PFSK-1 (cell line): ENCODE results near the gene MAN2B1.

Experiments used
- POLR2AphosphoS5 ChIP-seq: IDR thresholded peaks from 2 replicates; pipeline ENCODE4 v1.6.1; 2012; ENCODE audit warnings: low read depth, mild to moderate bottlenecking, control low read depth, low read length, moderate library complexity
- SIN3A ChIP-seq: IDR thresholded peaks from 2 replicates; pipeline ENCODE4 v1.6.1; 2012; ENCODE audit warnings: mild to moderate bottlenecking, low read length, moderate library complexity, borderline replicate concordance; ENCODE audit not compliant: insufficient read depth
- TAF1 ChIP-seq: IDR thresholded peaks from 2 replicates; pipeline ENCODE4 v1.6.1; 2012; ENCODE audit warnings: low read length, control low read depth, borderline replicate concordance; ENCODE audit not compliant: insufficient read depth
- TF ChIP-seq, protein P1 (sequence below), 2 experiments: IDR thresholded peaks; 2 replicates each; pipeline versions ENCODE4 v1.6.1 to v1.8.0; 2011 to 2012; ENCODE audit warnings: low read depth in 2 of 2, low read length in 2 of 2, control low read depth in 1 of 2, inconsistent platforms in 1 of 2, mild to moderate bottlenecking in 1 of 2, moderate library complexity in 1 of 2; ENCODE audit not compliant: insufficient read depth in 1 of 2

DNA sequence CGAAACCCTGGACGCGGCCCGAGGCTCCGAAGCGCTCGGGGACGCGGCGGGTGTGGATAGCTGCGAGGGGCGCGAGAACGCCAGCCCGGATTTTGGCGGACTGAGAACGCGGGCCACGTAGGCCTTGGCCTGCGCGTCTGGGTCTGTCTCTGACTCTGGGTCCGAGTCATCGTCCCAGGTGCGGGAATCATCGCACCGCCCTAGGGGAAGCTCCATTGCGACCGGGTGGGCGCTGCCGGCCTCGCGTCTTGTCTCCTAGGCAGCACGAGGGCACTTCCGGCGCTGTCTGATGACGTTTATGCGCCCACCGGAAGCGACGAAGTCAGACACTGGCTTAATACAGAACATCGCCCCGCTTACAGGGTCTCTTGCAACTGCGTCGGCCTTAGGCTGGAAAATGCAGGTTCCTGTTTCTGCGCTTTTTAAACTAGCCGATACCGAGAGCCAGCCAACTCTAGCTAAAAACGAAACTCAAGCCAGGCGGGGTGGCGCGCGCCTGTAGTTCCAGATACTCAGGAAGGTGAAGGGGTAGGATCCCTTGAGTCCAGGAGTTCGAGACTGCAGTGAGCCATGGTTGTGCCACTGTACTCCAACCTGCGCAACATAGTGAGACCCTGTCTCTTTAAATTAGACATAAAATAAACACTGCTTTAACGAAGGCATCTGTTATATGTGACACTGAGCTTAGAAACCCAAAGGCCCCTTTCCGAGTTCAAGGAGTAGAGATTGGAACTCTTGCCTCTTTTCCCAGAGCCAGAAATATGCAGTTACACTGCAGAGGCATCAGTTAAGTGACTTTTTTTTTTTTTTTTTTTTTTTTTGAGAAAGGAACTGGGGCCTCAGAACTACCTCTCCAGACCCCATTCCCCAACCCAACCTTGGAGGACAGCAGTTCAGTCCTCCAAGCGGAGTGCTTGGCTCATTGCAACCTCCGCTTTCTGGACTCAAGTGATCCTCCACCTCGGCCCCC, 30.1 kb upstream of the MAN2B1 start, which contains the start of gene FBXW9:
- TF ChIP-seq POLR2AphosphoS5 (peak; percentile 88), SIN3A (peak; percentile 98; the same call in 1 of the 2 replicates), TAF1 (peak; percentile 79; the same call in 1 of the 2 replicates)
- TF ChIP-seq, protein P1, sequence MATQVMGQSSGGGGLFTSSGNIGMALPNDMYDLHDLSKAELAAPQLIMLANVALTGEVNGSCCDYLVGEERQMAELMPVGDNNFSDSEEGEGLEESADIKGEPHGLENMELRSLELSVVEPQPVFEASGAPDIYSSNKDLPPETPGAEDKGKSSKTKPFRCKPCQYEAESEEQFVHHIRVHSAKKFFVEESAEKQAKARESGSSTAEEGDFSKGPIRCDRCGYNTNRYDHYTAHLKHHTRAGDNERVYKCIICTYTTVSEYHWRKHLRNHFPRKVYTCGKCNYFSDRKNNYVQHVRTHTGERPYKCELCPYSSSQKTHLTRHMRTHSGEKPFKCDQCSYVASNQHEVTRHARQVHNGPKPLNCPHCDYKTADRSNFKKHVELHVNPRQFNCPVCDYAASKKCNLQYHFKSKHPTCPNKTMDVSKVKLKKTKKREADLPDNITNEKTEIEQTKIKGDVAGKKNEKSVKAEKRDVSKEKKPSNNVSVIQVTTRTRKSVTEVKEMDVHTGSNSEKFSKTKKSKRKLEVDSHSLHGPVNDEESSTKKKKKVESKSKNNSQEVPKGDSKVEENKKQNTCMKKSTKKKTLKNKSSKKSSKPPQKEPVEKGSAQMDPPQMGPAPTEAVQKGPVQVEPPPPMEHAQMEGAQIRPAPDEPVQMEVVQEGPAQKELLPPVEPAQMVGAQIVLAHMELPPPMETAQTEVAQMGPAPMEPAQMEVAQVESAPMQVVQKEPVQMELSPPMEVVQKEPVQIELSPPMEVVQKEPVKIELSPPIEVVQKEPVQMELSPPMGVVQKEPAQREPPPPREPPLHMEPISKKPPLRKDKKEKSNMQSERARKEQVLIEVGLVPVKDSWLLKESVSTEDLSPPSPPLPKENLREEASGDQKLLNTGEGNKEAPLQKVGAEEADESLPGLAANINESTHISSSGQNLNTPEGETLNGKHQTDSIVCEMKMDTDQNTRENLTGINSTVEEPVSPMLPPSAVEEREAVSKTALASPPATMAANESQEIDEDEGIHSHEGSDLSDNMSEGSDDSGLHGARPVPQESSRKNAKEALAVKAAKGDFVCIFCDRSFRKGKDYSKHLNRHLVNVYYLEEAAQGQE (IDR thresholded peaks at IDR 0.05; ENCODE audit: insufficient read depth in 1 of 2, low read depth in 2 of 2, low read length in 2 of 2), result 0 out of 4 replicates have a peak, but pooled peaks of 1 of the 2 experiments have one; percentile 41
